Measurements from ENCODE around the gene NAT16. TPM values are rescaled to one million over a fixed set of nuclear protein-coding genes. Genes with fewer than 3 reads are reported as not detected.

NAT16 gene
- total and polyA plus RNA-seq, 2 of the 13 experiments (the other 11 are each of a cell fraction or from before 2014, with no cell fraction given): 0.04 TPM; not detected in 1

DNA sequence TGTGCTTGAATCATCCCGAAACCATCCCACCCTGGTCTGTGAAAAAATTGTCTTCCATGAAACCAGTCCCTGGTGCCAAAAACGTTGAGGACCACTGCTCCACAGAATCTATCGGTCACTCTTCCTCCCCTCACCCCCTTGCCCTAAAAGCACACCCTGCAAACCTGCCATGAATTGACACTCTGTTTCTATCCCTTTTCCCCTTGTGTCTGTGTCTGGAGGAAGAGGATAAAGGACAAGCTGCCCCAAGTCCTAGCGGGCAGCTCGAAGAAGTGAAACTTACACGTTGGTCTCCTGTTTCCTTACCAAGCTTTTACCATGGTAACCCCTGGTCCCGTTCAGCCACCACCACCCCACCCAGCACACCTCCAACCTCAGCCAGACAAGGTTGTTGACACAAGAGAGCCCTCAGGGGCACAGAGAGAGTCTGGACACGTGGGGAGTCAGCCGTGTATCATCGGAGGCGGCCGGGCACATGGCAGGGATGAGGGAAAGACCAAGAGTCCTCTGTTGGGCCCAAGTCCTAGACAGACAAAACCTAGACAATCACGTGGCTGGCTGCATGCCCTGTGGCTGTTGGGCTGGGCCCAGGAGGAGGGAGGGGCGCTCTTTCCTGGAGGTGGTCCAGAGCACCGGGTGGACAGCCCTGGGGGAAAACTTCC, 54.0 kb downstream of the NAT16 start (continued):
- TF ChIP-seq, protein P1, sequence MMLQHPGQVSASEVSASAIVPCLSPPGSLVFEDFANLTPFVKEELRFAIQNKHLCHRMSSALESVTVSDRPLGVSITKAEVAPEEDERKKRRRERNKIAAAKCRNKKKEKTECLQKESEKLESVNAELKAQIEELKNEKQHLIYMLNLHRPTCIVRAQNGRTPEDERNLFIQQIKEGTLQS (CRISPR knock-in tag; IDR thresholded peaks at IDR 0.05): no peak
- TF ChIP-seq ZNF331 (CRISPR knock-in tag; IDR thresholded peaks at IDR 0.05): no peak
- TF ChIP-seq ZNF205 (CRISPR knock-in tag; IDR thresholded peaks at IDR 0.05): no peak
- no peak for TF ChIP-seq MBNL3 (CRISPR knock-in tag; conservative IDR thresholded peaks at IDR 0.05)
- peak; percentile 34; the same call in 1 of the 2 replicates for TF ChIP-seq HNF4G (IDR thresholded peaks at IDR 0.05; ENCODE audit: borderline replicate concordance, low read depth, low read length)
- TF ChIP-seq HNF4G (CRISPR knock-in tag; IDR thresholded peaks at IDR 0.05; ENCODE audit: borderline replicate concordance, low read depth): peak; percentile 22; the same call in 1 of the 2 replicates
- peak; percentile 16; the same call in 1 of the 2 replicates for TF ChIP-seq SMYD3 (CRISPR knock-in tag; IDR thresholded peaks at IDR 0.05)
- no peak for TF ChIP-seq ZNF572 (CRISPR knock-in tag; IDR thresholded peaks at IDR 0.05)
- TF ChIP-seq, protein P2, sequence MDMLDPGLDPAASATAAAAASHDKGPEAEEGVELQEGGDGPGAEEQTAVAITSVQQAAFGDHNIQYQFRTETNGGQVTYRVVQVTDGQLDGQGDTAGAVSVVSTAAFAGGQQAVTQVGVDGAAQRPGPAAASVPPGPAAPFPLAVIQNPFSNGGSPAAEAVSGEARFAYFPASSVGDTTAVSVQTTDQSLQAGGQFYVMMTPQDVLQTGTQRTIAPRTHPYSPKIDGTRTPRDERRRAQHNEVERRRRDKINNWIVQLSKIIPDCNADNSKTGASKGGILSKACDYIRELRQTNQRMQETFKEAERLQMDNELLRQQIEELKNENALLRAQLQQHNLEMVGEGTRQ (IDR thresholded peaks at IDR 0.05; ENCODE audit: low read depth, low read length): peak; percentile 68
- TF ChIP-seq, protein P2 (CRISPR knock-in tag; IDR thresholded peaks at IDR 0.05; ENCODE audit: borderline replicate concordance): peak; percentile 89; the same call in 1 of the 2 replicates
- TF ChIP-seq ZNF34 (CRISPR knock-in tag; IDR thresholded peaks at IDR 0.05; ENCODE audit: borderline replicate concordance): no peak
- TF ChIP-seq, protein P3, sequence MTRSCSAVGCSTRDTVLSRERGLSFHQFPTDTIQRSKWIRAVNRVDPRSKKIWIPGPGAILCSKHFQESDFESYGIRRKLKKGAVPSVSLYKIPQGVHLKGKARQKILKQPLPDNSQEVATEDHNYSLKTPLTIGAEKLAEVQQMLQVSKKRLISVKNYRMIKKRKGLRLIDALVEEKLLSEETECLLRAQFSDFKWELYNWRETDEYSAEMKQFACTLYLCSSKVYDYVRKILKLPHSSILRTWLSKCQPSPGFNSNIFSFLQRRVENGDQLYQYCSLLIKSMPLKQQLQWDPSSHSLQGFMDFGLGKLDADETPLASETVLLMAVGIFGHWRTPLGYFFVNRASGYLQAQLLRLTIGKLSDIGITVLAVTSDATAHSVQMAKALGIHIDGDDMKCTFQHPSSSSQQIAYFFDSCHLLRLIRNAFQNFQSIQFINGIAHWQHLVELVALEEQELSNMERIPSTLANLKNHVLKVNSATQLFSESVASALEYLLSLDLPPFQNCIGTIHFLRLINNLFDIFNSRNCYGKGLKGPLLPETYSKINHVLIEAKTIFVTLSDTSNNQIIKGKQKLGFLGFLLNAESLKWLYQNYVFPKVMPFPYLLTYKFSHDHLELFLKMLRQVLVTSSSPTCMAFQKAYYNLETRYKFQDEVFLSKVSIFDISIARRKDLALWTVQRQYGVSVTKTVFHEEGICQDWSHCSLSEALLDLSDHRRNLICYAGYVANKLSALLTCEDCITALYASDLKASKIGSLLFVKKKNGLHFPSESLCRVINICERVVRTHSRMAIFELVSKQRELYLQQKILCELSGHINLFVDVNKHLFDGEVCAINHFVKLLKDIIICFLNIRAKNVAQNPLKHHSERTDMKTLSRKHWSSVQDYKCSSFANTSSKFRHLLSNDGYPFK (CRISPR knock-in tag; IDR thresholded peaks at IDR 0.05; ENCODE audit: borderline replicate concordance): no peak
- no peak for TF ChIP-seq KMT2B (CRISPR knock-in tag; IDR thresholded peaks at IDR 0.05)
- TF ChIP-seq, protein P4, sequence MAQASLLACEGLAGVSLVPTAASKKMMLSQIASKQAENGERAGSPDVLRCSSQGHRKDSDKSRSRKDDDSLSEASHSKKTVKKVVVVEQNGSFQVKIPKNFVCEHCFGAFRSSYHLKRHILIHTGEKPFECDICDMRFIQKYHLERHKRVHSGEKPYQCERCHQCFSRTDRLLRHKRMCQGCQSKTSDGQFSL (CRISPR knock-in tag; IDR thresholded peaks at IDR 0.05): no peak
- TF ChIP-seq ZNF3 (CRISPR knock-in tag; IDR thresholded peaks at IDR 0.05): no peak
- TF ChIP-seq SMARCE1 (IDR thresholded peaks at IDR 0.05; ENCODE audit: borderline replicate concordance): no peak
- no peak for TF ChIP-seq RFX5 (IDR thresholded peaks at IDR 0.05; ENCODE audit: low read depth, low read length)
- no peak for TF ChIP-seq FOXP1 (IDR thresholded peaks at IDR 0.05)
- TF ChIP-seq FOXP1 (CRISPR knock-in tag; IDR thresholded peaks at IDR 0.05): peak; percentile 72
- no peak for TF ChIP-seq TBP (CRISPR knock-in tag; IDR thresholded peaks at IDR 0.05)
- TF ChIP-seq PRPF4 (IDR thresholded peaks at IDR 0.05; ENCODE audit: low read depth, low read length, poor library complexity, severe bottlenecking): no peak
- no peak for TF ChIP-seq ARHGAP35 (CRISPR knock-in tag; IDR thresholded peaks at IDR 0.05; ENCODE audit: borderline replicate concordance)
- TF ChIP-seq, protein P5, sequence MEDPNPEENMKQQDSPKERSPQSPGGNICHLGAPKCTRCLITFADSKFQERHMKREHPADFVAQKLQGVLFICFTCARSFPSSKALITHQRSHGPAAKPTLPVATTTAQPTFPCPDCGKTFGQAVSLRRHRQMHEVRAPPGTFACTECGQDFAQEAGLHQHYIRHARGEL (CRISPR knock-in tag; IDR thresholded peaks at IDR 0.05): no peak
- TF ChIP-seq SCMH1 (CRISPR knock-in tag; IDR thresholded peaks at IDR 0.05; ENCODE audit: borderline replicate concordance): no peak
- no peak for TF ChIP-seq TAF15 (IDR thresholded peaks at IDR 0.05; ENCODE audit: low read depth, low read length, poor library complexity, severe bottlenecking)
- TF ChIP-seq SMAD1 (CRISPR knock-in tag; IDR thresholded peaks at IDR 0.05; ENCODE audit: borderline replicate concordance, low read depth): no peak
